Epidermal melanocyte (primary cell): ENCODE results near the gene DCDC1.

Experiments
- DNase-seq: peaks from one replicate; pipeline ENCODE4 v3.0.0; 2011; ENCODE audit warnings: low spot score; ENCODE audit not compliant: insufficient read length

DCDC1 gene

DNA sequence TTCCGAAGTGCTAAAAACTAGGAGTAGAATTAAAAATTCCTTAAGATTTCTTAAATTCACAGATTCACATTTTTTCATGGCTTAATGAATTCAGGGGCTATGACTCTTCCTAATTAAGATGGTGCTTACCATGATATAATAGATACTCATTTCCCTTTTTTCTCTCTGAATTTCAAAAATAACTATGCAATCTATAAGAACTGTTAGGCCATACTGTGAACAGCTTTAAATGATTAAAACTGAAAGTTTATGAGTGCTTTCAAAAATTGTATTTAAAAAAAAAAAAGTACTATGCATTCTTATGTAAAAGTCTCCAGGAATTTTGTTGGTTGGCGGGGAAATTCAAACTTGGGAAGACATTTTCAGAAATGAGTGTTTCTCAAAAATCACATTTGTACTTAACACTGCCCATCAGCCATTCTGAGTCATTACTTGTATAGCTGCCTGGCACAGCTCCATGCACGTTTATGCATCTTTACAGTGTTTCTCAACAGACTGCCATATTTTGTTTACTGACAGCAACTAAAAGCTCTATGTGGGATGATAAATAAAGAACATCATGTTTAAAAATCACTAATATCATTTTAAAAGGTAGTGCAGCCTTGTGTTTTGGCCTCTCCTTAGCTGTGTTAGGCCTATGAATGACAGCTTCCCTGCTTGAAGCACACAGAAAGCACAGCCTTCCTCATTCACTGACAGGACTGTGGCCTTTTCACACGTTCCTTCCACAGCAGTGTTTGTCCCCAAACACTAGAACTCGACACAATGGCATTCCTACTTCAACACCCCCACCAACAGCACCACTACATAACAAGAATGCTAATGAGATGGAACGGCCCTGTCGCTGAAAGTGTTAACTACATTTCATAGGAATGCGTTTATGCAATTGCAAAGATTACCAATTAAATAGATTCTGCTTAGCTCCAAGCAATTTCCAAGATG lies 131.4 kb downstream of the DCDC1 start:
- no peak for DNase-seq

DNA sequence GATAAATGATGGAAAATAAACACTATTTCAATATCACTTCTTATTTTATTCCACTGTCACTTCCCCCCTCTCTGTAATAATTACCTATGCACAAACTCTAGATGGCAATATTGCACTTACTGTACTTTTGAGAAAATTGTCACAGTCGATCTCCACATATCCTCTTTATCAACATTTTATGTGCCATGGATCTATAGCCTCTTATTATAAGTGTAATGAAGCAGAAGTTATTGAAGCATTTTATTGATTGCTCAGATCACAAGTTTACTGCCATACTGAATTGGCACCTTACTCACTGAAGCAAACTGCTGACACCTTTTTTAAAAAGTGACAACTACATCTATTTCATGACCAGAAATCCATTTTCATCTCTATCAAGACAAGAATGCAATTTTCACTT lies 133.4 kb downstream of the DCDC1 start:
- no peak for DNase-seq

DNA sequence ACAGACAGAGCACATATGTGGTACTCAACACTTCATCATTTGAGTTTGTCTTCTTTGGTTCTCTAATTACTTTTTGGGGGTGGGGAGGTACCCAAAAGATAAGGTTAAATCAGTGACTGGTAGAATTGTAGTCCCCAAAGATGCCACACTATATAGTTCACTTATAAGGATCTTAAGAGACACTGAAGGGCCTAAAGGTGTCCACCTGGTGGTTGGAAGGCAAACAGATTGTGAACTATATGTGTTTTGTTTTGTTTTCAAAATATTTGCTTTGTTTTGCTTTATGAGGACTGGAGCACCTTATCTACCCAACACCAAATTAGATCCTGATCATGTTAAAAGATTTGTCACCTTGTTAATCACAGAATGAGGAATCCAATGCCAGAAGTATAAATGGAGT lies 136.1 kb downstream of the DCDC1 start:
- no peak for DNase-seq

GRCh38 chr11:31231601-31232000 lies 137.9 kb downstream of the DCDC1 start:
- no peak for DNase-seq

GRCh38 chr11:31218847-31219246 lies 150.7 kb downstream of the DCDC1 start:
- DNase-seq = no peak

DNA sequence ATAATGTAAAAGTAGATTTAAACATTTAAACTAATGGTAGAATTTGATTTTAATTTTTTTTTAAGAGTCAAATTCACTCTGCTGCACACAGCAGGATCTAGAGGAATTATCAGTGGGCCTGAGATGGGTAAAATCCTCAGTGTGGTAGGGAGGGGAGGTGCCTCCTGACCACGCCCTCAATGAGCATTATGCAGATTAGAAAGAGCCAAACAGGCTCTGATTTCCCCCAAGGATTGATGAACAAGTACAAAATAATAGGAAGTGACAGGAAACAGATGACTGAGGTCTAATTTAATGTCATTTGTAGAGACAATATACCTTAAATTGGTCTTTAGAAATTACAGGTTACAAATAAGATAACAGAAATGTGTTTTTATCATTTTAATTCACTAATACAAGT lies 155.2 kb downstream of the DCDC1 start:
- no peak for DNase-seq

GRCh38 chr11:31199378-31199777 lies 170.2 kb downstream of the DCDC1 start:
- no peak for DNase-seq

GRCh38 chr11:31173926-31174680 lies 195.4 kb downstream of the DCDC1 start:
- no peak for DNase-seq

DNA sequence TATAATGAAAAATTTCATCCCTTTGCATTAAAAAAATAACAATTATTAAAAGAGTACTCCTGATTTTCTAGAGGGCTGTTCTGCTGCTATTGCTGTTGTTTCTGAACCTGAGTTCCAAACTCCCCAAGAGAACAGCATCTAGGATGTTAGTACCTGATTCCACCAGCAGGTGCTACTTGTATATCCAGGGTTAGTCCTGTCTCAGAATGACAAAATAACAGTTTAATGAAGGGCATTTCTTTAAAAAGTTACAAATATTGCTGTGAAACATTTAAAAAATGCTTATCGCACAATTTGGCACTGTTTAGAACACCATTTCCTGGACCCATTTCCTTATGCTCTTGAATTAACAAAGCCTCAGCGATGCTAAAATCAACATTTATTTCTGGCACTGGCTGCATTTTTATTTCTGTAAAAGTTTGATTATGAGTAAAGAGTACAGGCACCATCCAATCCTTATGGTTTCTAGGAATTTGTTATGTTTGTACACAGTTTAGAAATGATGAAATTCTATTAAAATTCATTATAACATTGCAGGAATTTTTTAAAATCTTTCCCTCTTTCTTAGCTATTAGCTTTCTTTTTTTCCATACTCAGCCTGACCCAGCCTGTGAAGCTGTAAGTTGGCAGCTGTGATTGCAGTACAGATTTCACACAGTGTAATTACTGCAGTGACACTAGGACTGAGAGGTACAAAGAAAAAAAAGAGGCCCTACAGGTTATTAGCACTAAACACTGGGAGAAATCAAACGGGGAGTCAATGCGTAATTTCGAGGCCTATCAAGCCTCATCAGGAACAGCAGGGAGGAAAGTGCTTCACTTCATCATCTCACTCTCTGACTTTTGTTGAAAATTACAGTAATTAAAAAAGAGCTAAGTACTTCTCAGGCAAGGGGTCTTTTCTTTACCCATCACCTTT lies 208.8 kb downstream of the DCDC1 start:
- DNase-seq = no peak

DNA sequence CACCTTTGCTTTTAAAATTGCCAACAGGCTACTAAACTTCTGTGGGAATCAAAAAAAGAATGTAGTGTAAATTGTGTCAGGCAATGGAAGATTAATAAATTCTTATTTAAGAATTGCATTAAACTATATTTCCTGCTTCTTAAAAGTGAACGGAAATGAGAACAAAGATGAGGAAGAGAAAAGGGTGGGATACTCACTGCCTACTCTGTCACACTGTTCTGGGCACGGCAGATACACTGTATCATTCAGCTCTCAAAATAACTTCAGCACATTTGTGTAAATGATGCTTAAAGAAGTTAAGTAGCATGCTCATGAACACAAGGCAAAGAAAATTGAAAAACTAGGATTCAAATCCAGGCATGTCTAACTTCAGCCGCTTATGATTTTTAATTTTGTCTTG lies 218.7 kb downstream of the DCDC1 start:
- DNase-seq = no peak

DNA sequence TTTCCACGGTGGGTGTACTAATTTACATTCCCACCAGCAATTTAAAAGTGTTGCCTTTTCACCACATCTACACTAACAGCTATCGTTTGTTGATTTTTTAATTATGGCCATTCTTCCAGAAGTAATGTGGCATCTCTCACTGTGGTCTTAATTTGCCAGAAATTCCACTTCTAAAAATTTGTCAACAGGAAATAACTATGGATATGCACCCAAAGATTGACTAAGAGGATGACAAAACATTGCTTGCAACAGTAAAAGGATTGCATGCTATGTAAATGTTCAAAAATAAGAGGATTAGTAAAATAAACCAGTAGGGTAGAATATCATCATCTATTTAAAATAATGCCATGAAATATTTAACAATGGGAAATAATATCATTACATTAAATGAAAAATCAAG lies 219.5 kb downstream of the DCDC1 start:
- no peak for DNase-seq

DNA sequence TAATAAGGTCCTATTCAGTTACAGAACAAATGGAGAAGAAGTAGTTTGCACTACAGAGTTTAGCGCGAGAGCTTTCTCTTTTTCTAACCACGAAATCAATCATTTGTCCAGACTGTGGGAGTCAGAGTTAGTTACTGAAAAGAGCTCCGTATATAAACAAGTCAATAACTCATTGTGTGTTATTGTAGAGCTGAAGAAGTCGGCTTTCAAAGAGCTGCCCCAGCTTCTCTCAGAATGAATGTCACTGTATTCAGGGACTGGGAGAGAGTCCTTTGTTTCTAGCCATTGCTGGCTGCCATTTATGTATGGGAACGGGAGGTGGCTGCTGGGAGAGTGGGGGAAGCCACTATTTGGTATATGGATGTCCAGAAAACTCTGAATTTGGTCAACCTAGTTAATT lies 227.8 kb downstream of the DCDC1 start:
- DNase-seq = no peak

- no peak for DNase-seq
These were observed 230.1 kb downstream of the DCDC1 start for GRCh38 chr11:31139479-31139878.

DNA sequence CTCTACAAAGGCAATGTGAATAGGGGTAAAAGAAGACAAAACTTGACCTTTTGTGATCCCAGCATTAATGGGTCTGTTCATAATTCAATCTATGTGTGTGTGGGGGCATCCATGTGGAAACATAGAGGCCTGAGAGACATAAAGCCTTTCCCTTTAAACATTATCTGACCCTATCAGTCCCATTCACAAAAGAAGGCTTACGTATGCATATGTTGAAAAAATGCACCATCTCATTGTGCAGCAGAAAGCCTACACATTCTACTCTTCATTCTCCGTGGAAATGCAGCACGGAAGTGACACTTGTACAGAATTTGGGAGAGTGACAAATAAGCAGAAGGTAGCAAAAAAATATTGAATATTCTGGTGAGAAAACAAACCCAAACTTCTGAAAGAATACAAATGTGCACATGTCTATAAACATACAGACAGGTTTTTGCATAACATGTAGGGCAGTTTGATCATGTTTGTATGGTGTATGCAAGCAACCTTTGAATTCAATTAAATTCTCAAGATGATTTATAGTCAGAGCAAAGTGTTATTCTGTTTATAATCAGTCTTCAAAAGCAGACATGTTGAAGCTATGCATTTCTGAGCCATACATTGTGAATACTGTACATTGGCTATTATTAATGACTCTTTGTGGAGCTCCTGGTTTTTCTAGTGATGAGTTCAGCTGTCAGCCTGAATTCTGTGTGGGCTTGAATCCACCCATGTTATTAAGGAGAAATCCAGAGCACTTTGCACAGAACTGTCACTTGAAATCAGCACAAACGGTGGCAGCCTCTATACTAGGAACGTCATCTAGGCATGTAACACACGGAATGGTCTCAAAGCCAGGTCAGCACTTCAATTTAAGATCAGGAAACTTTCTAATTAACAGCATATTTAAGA lies 236.8 kb downstream of the DCDC1 start:
- DNase-seq = no peak

DNA sequence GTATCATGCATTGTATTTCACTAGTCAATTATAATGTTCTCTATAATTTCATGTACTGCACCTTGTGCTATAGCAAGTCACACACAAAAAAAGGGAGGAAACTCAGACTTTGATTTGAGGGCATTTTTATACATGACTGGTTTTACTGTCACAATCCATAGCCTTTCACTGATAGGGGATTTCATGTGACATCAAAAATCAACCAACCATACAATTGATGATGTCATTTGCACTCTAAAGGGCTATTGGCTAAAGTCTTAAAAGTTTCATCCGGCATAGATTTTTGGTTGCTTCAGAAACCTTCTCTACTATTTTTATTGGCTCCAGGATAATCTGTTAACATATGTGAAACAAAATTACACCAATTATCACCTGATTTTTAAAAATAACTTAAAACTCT lies 237.8 kb downstream of the DCDC1 start:
- DNase-seq = no peak

- no peak for DNase-seq
These were observed 242.2 kb downstream of the DCDC1 start for GRCh38 chr11:31127290-31127689.

DNA sequence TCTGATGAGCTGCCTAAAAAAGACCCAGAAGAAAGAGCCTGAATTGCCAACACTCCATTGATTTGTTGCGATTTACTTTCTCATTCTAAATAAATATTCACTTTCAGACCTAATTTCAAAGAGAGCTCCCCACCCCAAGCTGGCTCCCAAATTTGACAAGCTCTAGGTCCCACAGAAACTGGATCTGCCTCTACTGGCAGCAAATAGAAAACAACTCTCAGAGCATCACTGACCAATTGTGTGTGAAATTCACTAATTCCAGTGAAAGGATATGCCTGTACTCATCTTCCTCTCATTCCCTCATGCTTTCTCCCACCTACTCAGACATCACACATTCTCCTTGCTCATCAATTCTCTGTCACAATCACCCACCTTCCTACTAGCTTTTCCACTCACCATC lies 249.1 kb downstream of the DCDC1 start:
- DNase-seq = no peak

- DNase-seq = no peak
These were observed 251.0 kb downstream of the DCDC1 start for GRCh38 chr11:31118566-31118965.

- no peak for DNase-seq
These were observed 252.5 kb downstream of the DCDC1 start for GRCh38 chr11:31117038-31117437.

DNA sequence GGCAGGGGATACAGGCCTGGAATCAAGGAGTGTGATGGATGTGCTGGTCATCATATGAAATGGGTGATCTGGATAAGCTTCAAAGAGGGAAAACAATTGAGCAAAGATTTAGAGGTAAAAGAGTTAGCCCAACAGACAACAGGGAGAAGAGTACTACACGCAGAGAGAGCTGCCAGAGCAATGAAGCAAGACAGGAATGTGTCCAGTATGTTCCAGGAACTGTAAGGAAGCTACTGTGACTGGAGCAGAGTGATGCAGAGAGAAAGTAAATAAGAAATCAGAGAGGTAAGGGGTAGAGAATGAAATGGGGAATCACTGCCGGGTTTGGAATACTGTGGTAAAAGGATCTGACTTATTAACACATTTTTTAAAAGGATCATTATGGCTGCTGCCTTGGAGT lies 255.1 kb downstream of the DCDC1 start:
- no peak for DNase-seq

- no peak for DNase-seq
These were observed 258.7 kb downstream of the DCDC1 start for GRCh38 chr11:31110830-31111229.
